ENCODE data around the gene NR6A1. TPM values are rescaled to one million over a fixed set of nuclear protein-coding genes. Genes with fewer than 3 reads are reported as not detected.

The NR6A1 gene
- total and polyA plus RNA-seq, 2 experiments from 2014 or later = 0.16 TPM; not detected in 1

DNA sequence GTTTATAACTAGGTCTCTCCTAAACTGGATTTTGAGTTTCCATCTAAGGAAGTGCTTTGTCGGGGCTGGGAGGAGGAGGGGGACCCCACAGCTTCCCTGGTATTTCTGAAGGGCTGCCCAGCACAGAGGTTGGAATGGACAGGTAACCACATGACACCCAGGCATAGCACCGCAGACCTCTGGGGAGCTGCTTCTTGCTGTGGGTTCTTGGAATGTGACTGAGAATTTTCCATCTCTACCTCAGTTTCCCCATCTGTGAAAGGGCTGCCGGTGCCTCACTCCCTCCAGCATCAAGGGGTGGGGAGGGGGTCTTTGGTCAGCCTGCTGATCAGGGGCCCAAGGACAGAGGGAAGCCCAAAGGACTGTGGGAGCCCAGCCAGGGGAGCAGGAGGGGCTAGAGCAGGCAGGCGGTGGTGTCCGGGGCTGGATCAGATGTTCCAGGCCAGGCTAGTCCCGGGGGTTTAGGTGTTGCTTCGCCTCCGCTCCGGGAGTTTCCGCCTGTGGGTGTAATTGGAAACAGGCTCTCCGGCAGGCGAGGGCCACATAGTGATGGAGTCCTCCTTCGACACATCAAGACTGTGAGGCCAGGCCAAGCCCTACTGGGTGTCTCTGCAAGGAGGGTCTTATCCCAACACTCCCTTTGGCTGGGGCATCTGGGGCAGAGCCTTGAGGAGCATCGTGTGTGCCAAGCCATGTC lies 9.1 kb upstream of the NR6A1 start:
- Histone ChIP-seq H3K9me2 (ENCODE audit: insufficient read depth) (no peaks in the 10 kb centered on the region), H2AFZ (no peak overlapping the region), H3F3A (ENCODE audit: insufficient read depth) (peaks cover 7% of the 10 kb centered on the region), H3K27ac (no peak overlapping the region), H3K4me3 (0 out of 2 replicates have a peak overlapping the region, but pooled peaks have one; percentile 8), H3K4me2 (ENCODE audit: unreplicated experiment) (peak overlapping the region; percentile 54), H3K9ac (no peak overlapping the region), H4K20me1 (ENCODE audit: insufficient read depth) (no peaks in the 10 kb centered on the region), H3K9me3 (ENCODE audit: low read depth) (no peaks in the 10 kb centered on the region), H3K27me3 (replicated peaks; ENCODE audit: insufficient read depth) (no peaks in the 10 kb centered on the region), H3K36me3 (ENCODE audit: low read depth) (no peaks in the 10 kb centered on the region), H3K4me1 (ENCODE audit: insufficient read depth) (peaks cover 25% of the 10 kb centered on the region), H3K79me2 (ENCODE audit: insufficient read depth) (no peaks in the 10 kb centered on the region)
- WGBS, 2 experiments (ENCODE audit: low coverage in 1 of 2, low lambda C conversion rate in 2 of 2, missing lambda C conversion rate in 2 of 2) = 35 to 36% methylated on average over 13 of the region's 14 CpGs
- peak; percentile 30 for DNase-seq
- in situ Hi-C loops (cut with MboI) = no loop called here
- TF ChIP-seq EZH2phosphoT487 (IDR thresholded peaks at IDR 0.05; ENCODE audit: insufficient read depth, low read depth) (no peak), EZH2 (IDR thresholded peaks at IDR 0.05; ENCODE audit: insufficient read depth, poor library complexity, severe bottlenecking) (no peak)

DNA sequence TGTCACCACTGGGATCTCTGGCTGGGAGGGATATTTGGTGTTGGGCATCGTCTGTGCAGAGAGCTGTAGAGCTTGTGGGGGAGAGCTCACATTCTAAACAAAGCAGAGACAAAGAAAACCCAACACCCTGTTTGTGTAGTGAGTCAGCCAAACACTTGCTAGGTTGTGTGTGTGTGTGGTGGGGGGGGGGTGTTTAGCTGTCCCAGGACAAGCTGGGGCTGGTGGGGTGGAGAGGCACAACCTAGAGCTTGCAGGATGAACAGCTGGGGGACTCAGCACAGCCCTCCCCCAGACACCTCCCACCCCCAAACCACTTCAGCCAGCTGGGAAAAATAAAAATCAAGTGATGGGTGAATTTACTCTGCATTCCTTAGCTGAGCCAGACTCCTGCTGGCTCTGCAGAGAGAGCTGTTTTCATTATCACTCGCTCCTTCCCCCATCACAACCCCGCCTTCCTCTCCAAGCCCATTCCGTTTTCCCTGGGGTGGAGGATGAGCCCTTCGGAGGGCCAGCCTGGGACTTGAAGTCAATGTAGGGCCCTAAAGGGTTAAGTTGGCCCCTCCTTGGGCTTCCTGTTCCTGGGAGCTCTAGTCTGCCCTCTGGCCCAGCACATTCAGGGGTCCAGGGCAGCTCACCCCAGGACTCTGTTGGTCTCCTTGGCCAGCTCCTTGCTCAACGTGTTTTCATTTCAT lies 8.4 kb upstream of the NR6A1 start:
- H3K79me2 ChIP-seq (ENCODE audit: insufficient read depth) = no peaks in the 10 kb centered on the region
- H3K27me3 ChIP-seq (replicated peaks; ENCODE audit: insufficient read depth) = no peaks in the 10 kb centered on the region
- H3K27ac ChIP-seq = no peak overlapping the region
- no peaks in the 10 kb centered on the region for H3K9me2 ChIP-seq (ENCODE audit: insufficient read depth)
- TF ChIP-seq EZH2 (IDR thresholded peaks at IDR 0.05; ENCODE audit: insufficient read depth, poor library complexity, severe bottlenecking) (no peak), EZH2phosphoT487 (IDR thresholded peaks at IDR 0.05; ENCODE audit: insufficient read depth, low read depth) (no peak)
- WGBS, 2 experiments (ENCODE audit: low coverage in 1 of 2, low lambda C conversion rate in 2 of 2, missing lambda C conversion rate in 2 of 2) = 2 to 6% methylated on average over 6 of the region's 6 CpGs
- 0 out of 2 replicates have a peak overlapping the region, but pooled peaks have one; percentile 8 for H3K4me3 ChIP-seq
- H4K20me1 ChIP-seq (ENCODE audit: insufficient read depth) = no peaks in the 10 kb centered on the region
- in situ Hi-C loops (cut with MboI) = no loop called here
- H3K36me3 ChIP-seq (ENCODE audit: low read depth) = no peaks in the 10 kb centered on the region
- H3K9ac ChIP-seq = no peak overlapping the region
- peaks cover 7% of the 10 kb centered on the region for H3F3A ChIP-seq (ENCODE audit: insufficient read depth)
- peaks cover 25% of the 10 kb centered on the region for H3K4me1 ChIP-seq (ENCODE audit: insufficient read depth)
- no peak overlapping the region for H2AFZ ChIP-seq
- DNase-seq = peak; percentile 80
- H3K4me2 ChIP-seq (ENCODE audit: unreplicated experiment) = peak overlapping the region; percentile 54
- H3K9me3 ChIP-seq (ENCODE audit: low read depth) = no peaks in the 10 kb centered on the region

DNA sequence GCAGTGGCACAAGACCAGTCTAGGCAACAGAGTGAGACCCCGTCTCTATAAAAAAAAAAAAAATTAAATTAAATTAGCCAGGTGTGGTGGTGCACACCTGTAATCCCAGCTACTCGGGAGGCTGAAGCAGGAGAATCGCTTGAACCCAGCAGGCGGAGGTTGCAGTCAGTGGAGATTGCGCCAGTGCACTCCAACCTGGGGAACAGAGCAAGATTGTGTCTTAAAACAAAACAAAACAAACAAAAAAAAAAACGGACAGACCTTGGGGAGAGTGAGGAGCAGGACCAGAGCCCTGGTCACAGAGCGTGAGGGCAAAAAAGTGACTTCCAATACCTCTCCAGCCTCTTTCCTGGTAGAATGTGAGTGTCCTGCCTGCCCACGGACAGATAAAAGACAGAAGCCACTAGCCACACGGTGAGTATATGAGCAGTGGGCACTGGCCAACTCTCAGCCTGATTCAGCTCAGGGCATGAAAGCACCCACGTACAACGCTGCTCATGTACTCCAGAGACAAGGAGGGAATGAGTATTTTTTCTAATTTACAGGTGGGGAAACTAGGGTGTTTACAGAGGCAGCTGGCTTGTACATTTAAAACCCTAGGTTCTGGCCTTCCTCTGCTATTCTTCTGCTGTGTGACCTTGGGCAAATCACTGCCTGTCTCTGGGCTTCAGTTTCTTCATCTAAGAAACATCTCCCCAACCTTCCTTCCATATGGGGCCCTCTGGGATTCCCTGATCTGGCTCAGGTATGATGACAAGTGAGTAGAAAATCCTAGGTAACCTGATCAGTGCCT lies 7.7 kb upstream of the NR6A1 start:
- in situ Hi-C loops (cut with MboI) = no loop called here
- peak; percentile 43 for DNase-seq
- peaks cover 25% of the 10 kb centered on the region for H3K4me1 ChIP-seq (ENCODE audit: insufficient read depth)
- no peaks in the 10 kb centered on the region for H3K27me3 ChIP-seq (replicated peaks; ENCODE audit: insufficient read depth)
- H4K20me1 ChIP-seq (ENCODE audit: insufficient read depth) = no peaks in the 10 kb centered on the region
- H3K27ac ChIP-seq = no peak overlapping the region
- H3K4me2 ChIP-seq (ENCODE audit: unreplicated experiment) = peak overlapping the region; percentile 54
- no peak overlapping the region for H3K9ac ChIP-seq
- peaks cover 7% of the 10 kb centered on the region for H3F3A ChIP-seq (ENCODE audit: insufficient read depth)
- H3K9me3 ChIP-seq (ENCODE audit: low read depth) = no peaks in the 10 kb centered on the region
- no peaks in the 10 kb centered on the region for H3K36me3 ChIP-seq (ENCODE audit: low read depth)
- no peak for TF ChIP-seq EZH2 (IDR thresholded peaks at IDR 0.05; ENCODE audit: insufficient read depth, poor library complexity, severe bottlenecking)
- no peaks in the 10 kb centered on the region for H3K79me2 ChIP-seq (ENCODE audit: insufficient read depth)
- 73 to 79% methylated on average over 11 of the region's 11 CpGs for WGBS, 2 experiments (ENCODE audit: low coverage in 1 of 2, low lambda C conversion rate in 2 of 2, missing lambda C conversion rate in 2 of 2)
- H3K4me3 ChIP-seq = no peak overlapping the region
- no peak overlapping the region for H2AFZ ChIP-seq
- H3K9me2 ChIP-seq (ENCODE audit: insufficient read depth) = no peaks in the 10 kb centered on the region

DNA sequence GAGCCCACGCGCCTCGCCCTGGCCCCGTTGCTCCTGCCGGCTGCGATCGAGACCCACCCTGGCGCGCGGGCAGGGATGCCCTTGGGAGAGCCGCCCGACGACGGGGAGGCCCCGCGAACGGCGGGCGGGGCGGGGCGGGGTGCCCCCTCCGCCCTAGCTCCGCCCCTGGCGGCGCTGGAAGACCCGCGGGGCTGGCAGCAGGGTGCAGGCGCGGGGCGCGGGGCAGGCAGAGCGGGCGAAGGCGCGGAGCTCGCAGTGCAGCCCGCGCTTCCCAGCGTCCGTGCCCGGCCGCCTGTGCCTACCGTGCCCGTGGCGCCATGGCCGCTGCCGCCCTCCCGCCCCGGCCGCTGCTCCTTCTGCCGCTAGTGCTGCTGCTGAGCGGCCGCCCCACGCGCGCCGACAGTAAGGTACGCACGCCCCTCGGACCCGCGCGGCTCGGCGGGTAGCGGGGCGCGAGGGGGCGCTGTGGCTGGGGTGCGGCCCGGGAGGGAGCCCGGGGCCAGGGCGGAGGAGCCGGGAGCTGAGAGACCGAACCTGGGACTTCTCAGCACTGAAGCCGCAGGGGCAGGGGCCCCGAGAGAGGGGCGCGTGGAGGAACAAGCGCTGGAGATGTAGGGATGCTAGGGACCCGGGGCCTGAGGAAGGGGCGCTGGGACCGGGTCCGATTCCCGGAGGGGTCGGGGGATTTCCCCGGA lies 6.0 kb upstream of the NR6A1 start, which contains the start of gene OLFML2A:
Gene OLFML2A, plus strand, starts transcription at position 180 of the 695 bp plus-strand sequence. Its CDS starts 138 bp downstream, at position 318.
- no peak for TF ChIP-seq EZH2phosphoT487 (IDR thresholded peaks at IDR 0.05; ENCODE audit: insufficient read depth, low read depth)
- TF ChIP-seq EZH2 (IDR thresholded peaks at IDR 0.05; ENCODE audit: insufficient read depth, poor library complexity, severe bottlenecking) = no peak
- Histone ChIP-seq H3K27ac (no peak within 1 kb of the TSS), H3K9me3 (ENCODE audit: low read depth) (no peaks in the 10 kb centered on the region), H3K36me3 (ENCODE audit: low read depth) (no peaks in the 10 kb centered on the region), H3K9me2 (ENCODE audit: insufficient read depth) (no peaks in the 10 kb centered on the region), H3F3A (ENCODE audit: insufficient read depth) (peaks cover 7% of the 10 kb centered on the region), H3K4me2 (ENCODE audit: unreplicated experiment) (peak within 1 kb of the TSS; percentile 80), H3K4me1 (ENCODE audit: insufficient read depth) (peaks cover 25% of the 10 kb centered on the region), H3K9ac (peak within 1 kb of the TSS; percentile 39; the same call in 1 of the 2 replicates), H2AFZ (peak within 1 kb of the TSS; percentile 53), H3K4me3 (peak within 1 kb of the TSS; percentile 64), H4K20me1 (ENCODE audit: insufficient read depth) (no peaks in the 10 kb centered on the region), H3K79me2 (ENCODE audit: insufficient read depth) (no peaks in the 10 kb centered on the region), H3K27me3 (replicated peaks; ENCODE audit: insufficient read depth) (no peaks in the 10 kb centered on the region)
- in situ Hi-C loops (cut with MboI) = no loop called here
- WGBS, 2 experiments (ENCODE audit: low coverage in 1 of 2, low lambda C conversion rate in 2 of 2, missing lambda C conversion rate in 2 of 2) = 2 to 6% methylated on average over 18 to 58 of the region's 87 CpGs
- peak; percentile 50 for DNase-seq
